Coronary artery (tissue), 2 donors: ENCODE data around the gene ST8SIA5.

Experiments used
- DNase-seq: peaks from one replicate; pipeline ENCODE4 v3.0.0-alpha.2; 2017; ENCODE audit warnings: low spot score
- H3K27ac ChIP-seq, 2 donors: fragments of 200-600 bp; sonication (generic); one replicate each; pipeline ENCODE4 v1.5.1; 2016 to 2019
- H3K4me3 ChIP-seq: fragments of 200-600 bp; sonication (generic); 2 replicates; pipeline ENCODE4 v1.5.1; 2016; ENCODE audit warnings: mild to moderate bottlenecking, moderate library complexity
- TF ChIP-seq, protein P1 (sequence below): fragments of 200-600 bp; sonication (generic); IDR thresholded peaks from one replicate; pipeline ENCODE4 v1.5.1; 2019; ENCODE audit warnings: antibody characterized with exemption

ST8SIA5 gene

DNA sequence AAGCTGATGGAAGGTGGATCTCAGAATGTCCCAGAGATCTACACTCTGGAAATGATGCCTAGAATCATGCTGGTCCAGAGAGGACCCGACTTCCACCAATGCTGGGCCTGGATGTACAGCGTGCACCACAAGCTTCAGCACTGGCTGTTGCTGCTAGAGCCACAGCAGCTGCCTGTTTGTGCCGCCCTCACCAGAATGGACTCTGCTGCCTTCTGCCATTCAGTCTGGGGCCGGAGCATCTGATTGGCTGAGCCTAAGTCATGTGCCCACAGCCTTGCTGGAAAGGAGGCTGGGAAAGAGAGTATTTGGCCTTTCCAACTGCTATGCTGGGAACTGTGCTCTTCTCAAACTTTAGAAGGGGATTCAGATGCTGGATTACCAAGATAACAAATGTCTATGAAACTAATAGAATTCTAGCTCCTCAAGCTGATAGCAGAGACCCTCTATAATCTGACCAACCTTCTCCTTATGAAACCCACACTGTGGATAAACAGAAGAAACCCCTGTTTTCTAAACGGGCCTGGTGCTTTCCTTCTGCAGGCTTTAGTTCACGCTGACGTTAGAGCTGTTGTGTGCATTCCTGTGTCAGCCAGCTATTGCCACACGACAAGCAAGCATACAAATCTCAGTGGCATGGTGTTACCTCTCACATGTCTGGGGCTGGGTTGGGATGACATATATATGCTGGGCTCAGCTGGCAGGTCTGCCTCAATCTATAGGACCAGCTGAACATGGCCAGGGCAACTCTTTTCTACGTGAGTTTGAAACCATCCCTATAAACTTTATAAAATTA, 95.7 kb downstream of the ST8SIA5 start:
- TF ChIP-seq, protein P1, sequence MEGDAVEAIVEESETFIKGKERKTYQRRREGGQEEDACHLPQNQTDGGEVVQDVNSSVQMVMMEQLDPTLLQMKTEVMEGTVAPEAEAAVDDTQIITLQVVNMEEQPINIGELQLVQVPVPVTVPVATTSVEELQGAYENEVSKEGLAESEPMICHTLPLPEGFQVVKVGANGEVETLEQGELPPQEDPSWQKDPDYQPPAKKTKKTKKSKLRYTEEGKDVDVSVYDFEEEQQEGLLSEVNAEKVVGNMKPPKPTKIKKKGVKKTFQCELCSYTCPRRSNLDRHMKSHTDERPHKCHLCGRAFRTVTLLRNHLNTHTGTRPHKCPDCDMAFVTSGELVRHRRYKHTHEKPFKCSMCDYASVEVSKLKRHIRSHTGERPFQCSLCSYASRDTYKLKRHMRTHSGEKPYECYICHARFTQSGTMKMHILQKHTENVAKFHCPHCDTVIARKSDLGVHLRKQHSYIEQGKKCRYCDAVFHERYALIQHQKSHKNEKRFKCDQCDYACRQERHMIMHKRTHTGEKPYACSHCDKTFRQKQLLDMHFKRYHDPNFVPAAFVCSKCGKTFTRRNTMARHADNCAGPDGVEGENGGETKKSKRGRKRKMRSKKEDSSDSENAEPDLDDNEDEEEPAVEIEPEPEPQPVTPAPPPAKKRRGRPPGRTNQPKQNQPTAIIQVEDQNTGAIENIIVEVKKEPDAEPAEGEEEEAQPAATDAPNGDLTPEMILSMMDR = no peak
- DNase-seq = no peak
- no peak overlapping the region for H3K27ac ChIP-seq
- no peak overlapping the region for H3K4me3 ChIP-seq

DNA sequence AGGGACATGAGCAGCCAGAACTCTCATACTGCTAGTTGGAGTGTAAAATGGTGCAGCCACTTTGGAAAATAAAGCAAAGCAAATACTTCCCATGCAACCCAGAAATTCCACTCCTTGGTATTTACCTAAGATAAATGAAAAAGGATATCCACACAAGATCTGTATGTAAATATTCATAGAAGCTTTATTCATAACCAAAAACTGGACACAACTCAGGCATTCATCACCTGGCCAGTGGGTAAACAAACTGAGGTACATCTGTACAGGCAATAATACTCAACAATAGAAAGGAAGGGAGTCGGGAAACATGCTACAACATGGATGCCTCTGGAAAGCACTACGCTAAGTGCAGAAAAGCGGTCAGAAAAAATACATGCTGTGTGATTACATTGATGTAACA, 97.4 kb downstream of the ST8SIA5 start:
- no peak for DNase-seq
- Histone ChIP-seq H3K27ac (no peak overlapping the region), H3K4me3 (no peak overlapping the region)
- TF ChIP-seq, protein P1 = no peak

DNA sequence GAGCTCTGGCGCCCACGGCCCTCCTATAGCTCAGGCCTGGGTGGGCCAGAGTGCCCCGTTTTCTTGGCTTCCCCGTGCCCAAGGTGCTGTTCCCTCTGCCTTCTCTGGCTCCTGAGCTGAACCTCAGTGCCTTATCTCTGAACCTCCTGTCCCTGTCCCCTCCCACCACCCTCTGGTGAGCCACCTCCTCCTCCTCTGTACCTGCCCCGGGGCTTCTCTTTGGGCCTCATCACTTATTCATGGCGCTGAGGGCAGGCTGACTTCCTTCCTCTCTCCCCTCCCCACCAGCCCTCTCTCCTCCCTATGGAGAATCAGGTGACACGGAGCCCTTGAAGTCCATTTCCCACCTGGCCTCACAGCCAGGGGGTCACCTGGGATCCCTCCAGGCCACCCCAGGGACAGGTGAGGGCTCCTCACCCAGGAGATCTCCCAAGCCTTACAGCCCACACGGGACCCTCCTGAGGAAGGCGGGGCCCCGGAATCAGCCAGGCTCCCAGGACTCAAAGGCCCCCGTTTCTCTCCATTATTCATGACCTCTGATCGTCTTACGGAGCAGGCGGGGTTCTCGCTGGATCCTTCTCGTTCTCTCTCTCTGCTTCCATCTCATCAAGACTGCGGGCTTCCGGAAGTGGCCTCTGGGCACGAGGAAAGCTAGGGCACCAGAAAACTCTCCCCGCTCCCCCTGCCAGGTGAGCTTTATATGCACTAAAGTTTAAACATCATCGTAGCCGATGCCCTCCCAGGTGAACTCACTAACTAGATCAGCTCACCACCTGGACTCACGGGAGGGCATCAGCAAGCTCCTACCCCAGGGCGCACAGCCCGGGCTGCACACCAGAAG, 99.5 kb downstream of the ST8SIA5 start, which contains the start of gene LOXHD1:
Gene LOXHD1 (minus strand): TSS at position 106 of the 841 bp plus-strand sequence. CDS start 187 bp downstream, outside the sequence.
- DNase-seq = no peak
- no peak within 1 kb of the TSS for H3K27ac ChIP-seq
- no peak within 1 kb of the TSS for H3K4me3 ChIP-seq
- TF ChIP-seq, protein P1 = no peak

DNA sequence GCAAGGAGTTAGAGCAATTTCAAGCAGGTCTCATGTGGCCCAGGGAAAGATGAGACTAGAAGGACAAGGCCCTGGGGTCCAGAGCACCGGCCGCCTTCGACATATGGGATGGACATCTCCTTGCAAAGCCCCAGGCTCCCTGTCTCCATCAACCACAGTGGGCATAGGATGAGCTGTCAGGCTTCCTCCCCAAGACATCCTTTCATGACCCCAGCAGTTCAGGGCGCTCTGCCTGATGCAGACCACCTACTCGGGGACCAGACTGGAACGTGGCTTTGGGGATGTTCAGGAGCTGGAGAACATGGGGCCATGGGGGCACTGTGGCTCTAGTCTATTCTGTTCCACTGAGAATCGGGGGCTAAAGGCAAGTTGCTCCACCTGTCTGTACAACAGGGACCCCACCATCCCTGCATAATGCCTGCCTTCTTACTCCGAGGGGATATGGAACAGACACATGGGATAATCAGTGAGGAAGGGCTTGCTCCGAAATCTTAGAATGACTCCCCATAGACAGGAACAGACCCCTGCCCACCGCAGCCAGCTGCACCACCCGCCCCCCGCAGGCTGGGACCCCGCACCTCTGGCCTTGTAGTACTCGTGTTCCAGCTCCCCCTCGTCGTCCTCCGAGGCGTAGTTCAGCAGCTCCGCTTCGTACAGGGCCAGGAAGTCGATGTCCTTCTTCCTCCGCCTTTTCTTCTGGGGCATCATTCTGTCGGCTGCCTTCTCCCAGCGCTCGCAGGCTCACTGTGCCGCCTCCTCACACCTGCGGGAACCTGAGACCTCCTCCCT, 100.3 kb downstream of the ST8SIA5 start:
- TF ChIP-seq, protein P1 = no peak
- Histone ChIP-seq H3K27ac (no peak overlapping the region), H3K4me3 (no peak overlapping the region)
- no peak for DNase-seq

DNA sequence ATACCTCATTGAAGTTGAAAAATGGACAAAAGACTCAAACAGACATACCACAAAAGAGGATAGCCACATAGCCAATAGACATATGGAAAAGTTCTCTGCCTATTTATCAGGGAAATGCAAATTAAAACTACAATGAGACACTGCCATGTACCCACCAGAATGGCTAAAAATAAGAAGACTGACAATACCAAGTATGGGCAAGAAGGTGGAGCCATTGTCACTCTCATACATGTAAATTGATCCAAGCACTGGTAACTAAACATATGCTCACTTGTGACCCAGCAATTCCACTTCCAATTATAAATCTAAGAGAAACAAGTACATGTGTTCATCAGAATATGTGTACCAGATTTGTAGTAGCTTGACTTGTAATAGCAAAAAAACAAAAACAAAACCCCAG, 104.5 kb downstream of the ST8SIA5 start:
- Histone ChIP-seq H3K27ac (no peak overlapping the region), H3K4me3 (no peak overlapping the region)
- no peak for DNase-seq
- TF ChIP-seq, protein P1 = no peak

DNA sequence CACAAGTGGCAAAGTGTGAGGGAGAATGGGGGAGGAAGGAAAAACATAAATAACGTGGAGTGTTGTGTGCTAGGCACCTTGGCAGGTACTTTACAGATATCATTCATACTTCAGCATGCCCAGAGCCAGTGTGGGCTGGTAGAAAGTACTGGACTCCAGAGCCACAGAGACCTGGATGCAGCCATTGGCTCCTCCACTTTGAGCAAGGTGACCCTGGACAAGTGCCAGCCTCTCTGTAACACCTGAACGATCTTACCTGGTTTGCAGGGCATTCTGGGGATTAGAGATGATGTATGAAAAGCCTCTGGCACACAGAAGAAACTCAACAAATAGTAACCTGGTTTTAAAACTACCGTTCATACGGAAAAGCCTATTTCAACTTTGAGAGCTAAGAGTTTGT, 106.2 kb downstream of the ST8SIA5 start:
- Histone ChIP-seq H3K27ac (no peak overlapping the region), H3K4me3 (no peak overlapping the region)
- no peak for DNase-seq
- TF ChIP-seq, protein P1 = no peak
